Head of caudate nucleus (tissue), 42 donors: ENCODE data around the gene PSRC1.
"Not testable (repeated sequence)": the region's sequence is repeated elsewhere in the genome, so short reads cannot be mapped to it uniquely, and the experiment has no call there.

Experiments used
- DNase-seq, 42 donors: peaks; one replicate each; pipeline versions ENCODE4 v3.0.0 to v3.0.0-alpha.2; 2020 to 2021; ENCODE audit warnings: mixed read lengths in 7 of 42
- intact Hi-C: fragments of 100-400 bp; cut with DNase I; formaldehyde crosslinking; loops from one replicate; pipeline ENCODE4 v1.15.0; 2022

Gene PSRC1

DNA sequence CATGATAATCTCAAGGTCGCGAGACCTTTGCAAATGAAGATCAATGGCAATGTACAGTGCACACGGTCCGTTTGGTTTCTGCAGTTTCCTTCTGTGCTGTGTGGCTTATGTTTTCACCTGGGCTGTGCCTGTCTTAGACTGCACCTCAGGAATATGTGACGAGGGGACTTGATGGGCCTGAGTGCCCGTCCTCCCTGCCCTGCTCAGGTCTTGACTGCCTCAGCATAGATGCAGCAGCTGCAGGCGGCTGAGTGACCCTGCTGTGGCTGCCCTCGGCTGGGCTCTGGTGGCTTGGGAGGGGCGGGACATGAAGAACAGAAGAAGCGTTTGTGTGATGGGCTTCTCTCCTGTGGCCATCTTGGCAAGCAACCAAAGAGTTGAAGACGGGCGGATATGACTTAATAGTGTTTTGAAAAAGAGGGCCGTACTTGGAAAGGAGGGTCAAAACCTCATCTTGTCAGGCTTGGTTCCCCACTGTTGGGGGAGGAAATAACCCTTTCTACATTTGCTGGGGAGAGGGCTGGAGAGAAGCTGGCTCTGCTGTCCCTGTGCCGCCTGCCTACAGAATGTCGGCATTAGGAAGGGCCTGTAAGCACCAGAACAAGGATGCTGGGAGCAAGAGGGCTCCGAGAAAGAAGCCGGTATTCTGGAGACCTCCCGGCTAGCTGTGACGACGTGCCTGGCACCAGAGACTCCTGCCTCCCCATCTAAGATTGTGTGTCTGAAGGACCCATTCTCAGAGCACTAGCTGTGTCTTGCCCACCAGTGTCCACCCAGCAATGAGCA is 16.8 kb upstream of the PSRC1 start:
- intact Hi-C loops: loop anchor here (5.0 kb wide), 1 partner anchor 98 kb away; the partner anchor contains the start of gene SORT1
- DNase-seq: peak; percentile 76 to 97 (median 92)

DNA sequence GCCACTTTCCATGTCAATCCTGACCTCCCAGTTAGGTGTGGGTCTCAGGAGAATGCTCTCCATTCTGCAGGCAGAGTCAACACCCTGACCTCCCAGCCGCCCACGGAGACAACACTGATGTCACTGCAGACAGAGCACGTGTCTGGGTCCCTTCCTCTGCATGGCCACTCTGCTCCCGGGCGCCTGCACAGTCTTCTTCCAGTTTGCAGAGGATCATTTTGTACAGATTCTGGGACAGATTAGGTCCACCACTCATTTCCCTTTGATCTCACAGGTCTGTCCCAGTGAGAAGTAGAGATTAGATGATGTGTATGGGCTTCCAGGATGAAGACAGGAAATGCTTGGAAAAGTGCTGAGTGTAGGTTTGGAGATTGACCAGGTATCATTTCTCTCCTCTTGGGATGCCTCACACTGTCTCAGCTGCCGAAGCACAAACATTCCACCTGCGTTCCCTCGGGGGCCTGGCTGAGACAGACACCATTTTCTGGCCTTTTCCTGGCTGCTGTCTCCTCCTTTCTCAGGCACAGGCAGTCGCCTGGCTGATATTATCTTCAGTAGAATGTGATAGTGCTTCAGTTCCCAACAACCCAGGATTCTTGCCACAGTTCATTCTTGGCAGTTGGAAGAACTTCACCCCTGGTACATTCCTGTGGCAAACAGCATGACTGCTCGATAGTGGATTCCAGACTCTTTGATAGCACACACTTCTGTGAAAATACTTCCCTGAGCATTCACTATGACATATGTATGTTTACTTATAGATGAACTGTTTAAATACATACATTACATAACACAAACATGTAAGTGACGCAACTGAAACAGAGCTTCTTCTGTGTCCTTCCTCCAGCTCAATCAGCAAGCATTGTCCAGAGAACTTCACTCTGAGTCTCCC is 16.0 kb upstream of the PSRC1 start:
- intact Hi-C loops: no loop called here
- DNase-seq: peak; percentile 56 to 92 (median 81)

DNA sequence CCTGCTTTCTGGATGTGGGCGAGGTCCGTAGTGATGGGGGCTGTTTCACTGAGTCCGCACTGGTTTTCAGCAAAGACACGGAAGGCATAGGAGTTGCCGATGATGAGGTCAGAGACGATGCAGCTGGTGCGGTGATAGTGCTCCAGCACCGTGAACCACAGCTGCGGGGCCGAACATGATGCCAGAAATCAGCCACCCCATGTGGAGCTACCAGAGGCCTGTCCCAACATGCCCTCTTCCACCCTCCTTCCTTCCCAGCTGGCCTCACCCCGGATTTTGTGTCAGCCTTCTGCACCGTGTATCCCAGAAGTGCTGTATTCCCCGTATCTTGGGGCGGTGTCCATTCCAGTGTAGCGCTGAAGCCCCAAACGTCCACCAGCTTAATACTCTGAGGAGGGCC is 13.8 kb upstream of the PSRC1 start:
- peak in 7 of 42 donors; percentile 28 to 69 (median 53) for DNase-seq
- intact Hi-C loops: no loop called here

DNA sequence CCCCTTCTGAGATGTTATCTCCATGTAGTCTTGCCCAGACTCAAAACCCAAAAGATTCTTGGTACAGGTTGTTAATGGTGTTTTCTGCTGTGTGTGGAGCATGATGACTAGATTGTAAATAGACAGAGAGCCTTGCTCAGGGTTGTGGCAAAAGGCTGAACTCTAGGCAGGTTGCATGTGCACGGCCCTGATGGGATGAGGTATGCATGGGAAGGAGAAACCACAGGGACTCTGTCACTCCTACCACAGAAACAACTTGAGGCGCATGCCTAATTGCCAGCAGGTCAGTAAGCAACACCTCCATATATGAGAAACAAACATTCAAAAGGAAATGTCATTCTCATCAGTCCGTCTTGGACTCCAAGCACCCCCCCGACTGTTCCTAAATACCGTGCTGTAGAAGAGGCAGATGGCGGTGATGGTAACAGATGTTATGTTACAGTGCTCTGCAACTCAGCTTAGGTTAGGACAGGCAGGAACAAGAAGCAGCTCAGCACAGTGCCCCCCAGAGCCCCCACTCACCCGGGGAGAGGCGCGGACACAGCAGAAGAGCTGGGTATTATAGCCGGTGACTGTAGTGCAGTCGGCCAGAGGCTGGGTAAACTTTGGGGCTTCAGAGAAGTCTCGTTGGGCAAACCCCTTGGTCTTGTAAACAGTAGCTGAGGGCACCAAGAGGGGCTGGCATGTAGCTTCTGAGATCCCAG is 12.9 kb upstream of the PSRC1 start:
- intact Hi-C loops: no loop called here
- no peak for DNase-seq

DNA sequence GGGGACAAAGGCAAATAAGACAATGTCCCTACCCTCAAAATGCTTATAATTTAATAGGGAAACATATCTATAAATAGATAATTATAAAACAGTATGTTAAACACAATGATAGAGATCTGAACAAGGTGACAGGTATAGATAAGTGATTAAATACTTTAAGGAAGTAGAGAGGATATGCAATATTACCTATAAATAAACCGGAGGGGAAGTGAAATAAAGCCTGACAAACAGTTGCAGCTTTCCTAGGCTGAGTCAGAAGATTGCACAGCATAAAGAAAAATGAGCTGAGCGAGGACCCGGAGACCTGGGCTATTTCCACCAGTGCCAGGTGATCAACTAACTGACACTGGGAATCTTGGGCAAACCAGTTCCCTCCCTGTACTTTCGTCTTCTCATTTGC is 11.5 kb upstream of the PSRC1 start:
- DNase-seq: no peak
- intact Hi-C loops: no loop called here

DNA sequence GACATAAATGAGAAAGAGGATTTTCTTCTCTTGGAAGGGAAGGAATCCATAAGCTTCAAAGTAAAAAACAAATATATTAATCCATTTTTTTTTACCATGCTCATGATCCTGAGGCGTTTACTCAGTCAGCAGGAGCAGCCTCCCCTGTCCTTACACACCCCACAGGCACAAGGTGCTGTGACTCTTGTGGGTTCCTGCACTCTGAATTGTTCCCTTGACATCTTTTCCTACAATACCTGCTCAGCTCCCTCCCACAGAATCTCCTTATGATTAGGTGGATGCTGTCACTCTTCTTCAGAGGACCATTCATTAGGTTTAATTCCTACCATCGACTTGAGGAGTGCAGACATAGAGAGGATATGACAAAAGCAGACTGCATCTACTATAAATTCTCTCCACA is 10.1 kb upstream of the PSRC1 start:
- peak in 15 of 42 donors; percentile 43 to 87 (median 66) for DNase-seq
- intact Hi-C loops: no loop called here

DNA sequence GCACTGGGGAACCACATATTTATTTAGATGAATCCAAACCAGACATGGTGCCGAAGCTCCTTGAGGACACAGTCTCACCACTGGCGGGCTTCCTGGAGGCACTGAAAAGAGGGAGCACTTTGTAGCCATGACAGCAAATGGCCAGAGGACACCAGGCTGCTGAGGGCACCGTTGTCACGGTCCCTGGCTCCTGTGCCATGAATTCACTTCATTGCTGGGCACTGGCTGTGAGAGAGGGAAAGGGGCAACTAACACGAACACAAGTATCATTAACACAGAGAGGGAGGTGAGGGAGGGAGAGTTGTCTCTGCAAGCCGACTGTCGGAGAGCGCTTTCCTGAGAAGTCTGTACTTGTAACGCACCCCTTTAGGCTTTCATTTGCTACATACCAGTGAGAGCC is 9.4 kb upstream of the PSRC1 start:
- DNase-seq: peak in 2 of 42 donors; percentile 37 to 56
- intact Hi-C loops: no loop called here

DNA sequence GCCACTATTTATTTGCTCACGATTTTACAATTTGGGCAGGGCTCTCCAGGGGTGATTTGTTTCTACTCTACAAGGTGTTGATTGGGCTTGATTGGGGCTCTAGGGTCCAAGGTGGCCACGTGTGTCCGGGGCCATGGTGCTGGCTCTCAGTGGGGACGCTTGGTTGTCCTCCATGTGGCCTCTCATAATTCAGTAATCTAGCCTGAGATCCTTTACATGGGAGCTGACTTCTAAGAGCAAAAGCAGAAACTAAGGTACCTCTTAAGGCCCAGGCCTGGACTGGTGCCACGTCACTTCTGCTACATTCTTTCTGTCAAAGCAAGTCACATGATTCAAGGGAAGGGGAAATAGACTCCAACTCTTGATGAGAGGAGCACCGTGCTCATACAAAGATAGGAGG is 8.1 kb upstream of the PSRC1 start:
- intact Hi-C loops: no loop called here
- peak in 2 of 42 donors; percentile 58 to 64 for DNase-seq

DNA sequence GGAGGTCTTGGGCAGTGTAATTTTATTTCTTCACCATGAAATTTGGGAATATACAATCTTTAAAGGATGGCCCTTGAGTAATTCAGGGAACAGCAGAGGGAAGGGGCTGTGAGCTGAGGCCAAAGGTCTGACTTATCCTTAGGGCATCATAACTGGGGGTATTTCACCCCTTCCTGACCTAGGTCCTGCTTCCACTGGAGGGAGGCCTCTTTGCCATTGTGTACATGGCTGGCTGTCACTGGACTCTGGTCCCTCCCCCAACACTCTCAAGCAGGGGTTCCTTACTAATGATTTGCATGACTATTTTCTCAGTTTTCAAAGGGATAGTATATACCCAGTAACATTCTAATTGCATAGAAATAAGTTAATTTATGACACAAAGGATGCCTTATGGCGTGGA is 7.2 kb upstream of the PSRC1 start:
- intact Hi-C loops: no loop called here
- no peak for DNase-seq

DNA sequence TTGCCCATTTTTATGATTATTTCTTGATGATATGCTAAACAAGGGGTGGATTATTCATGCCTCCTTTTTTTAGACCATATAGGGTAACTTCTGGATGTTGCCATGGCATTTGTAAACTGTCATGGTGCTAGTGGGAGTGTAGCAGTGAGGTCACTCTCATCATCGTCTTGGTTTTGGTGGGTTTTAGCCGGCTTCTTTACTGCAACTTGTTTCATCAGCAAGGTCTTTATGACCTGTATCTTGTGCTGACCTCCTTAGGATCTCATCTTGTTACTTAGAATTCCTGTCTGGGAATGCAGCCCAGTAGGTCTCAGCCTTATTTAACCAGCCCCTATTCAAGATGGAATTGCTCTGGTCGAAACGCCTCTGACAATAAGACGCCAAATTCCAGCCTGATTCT is 3.8 kb upstream of the PSRC1 start:
- intact Hi-C loops: not testable (repeated sequence)

DNA sequence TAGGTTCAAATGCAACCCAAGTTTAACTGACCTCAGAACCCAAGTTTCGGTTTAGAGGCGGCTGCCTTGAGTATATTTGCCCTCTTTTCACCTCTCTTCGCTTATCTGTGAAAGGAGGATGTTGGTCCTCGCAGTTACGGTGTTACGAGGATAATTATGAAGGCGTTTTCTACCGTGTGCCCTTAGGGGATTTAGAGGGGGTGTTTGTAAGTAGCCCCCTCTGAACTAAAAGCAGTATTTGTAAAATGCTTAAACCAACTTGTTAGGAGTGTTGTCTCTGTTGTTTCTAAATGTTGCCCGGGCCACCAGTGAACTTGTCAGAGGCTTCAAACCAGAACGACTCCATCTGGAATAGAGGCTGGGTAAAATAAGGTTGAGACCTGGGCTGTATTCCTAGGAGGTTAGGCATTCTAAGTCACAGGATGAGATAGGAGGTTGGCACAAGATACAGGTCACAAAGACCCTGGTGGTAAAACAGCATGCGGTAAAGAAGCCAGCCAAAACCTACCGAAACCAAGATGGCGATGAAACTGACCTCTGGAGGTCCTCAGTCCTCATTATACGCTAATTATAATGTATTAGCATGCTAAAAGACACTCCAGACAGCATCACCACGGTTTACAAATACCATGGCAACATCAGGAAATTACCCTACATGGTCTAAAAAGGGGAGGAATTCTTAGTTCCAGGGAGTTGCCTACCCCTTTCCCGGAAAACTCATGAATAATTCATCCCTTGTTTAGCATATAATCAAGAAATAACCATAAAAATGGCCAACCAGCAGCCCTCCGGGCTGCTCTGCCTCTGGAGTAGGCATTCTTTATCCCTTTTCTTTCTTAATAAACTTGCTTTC is 1.0 kb upstream of the PSRC1 start:
- DNase-seq: peak in 1 of 42 donors; percentile 44
- intact Hi-C loops: loop anchor here (5.0 kb wide), 1 partner anchor 113 kb away; the partner anchor contains the start of gene SORT1

More for the DNA sequence above, 3.8 kb upstream of the PSRC1 start:
- not testable (repeated sequence) for DNase-seq

DNA sequence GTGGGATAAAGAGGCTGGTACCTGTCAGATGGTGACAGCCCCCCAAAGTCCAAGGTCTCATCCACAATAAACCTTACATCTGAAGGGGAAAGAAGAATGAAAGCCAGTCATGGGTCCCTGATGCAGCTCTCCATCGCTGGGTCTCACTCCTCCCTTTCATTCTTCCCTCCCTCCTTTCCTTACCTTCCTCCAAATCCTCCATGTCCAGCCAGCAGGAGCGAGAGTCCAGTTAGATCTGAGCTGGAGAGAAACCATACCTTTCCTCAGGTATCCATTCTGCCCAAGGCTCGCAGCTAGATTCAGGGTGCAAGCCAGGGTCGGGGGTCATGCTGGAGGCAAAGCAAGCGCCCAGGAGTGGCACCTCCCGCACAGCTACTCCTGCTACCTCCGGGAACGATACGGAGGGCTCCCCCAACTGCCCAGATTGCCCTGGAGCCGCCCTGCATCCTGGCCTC is 421 bp downstream of the PSRC1 start:
- intact Hi-C loops: loop anchor here (5.0 kb wide), 1 partner anchor 115 kb away; the partner anchor contains the start of gene SORT1
- no peak for DNase-seq

DNA sequence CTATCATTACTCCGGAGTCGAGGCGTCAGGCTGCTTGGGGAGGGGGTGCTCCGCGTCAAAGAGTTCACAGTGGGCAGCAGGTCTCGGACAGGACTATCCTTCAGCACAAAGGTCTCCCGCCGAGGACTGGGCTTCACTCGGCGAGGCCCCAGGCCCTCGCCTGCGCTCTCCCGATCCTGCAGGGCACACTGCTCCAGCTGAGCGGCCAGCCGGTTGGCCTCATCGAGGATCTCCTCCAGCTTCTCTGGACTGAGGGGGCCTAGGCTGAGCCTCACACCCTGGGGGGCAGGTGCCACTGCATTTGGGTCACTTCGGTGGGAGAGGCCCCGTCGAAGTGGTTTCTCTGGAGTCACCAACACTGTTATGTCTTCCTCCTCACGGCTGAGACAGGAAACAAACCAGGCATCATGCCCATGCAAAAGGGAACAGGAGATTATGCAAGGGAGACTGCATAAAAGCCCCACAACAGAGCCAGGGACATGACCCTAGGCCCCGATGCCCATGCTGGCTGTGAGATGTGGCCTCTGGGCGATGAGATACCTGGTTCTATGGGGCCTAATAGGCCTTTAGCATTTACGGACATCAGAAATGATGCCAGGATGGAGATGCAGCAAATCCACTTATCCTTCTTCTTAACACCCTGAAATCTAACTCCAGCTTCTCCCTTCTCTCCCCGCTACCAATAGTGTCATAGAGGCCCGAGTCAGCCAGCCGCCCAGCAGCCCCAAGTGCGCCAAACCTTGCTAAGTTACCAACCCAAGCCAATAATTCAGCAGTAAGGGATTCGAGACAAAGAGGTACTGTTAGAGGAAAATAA is 1.1 kb downstream of the PSRC1 start:
- peak in 9 of 42 donors; percentile 45 to 68 (median 55) for DNase-seq
- intact Hi-C loops: loop anchor here (5.0 kb wide), 1 partner anchor 115 kb away; the partner anchor contains the start of gene SORT1

DNA sequence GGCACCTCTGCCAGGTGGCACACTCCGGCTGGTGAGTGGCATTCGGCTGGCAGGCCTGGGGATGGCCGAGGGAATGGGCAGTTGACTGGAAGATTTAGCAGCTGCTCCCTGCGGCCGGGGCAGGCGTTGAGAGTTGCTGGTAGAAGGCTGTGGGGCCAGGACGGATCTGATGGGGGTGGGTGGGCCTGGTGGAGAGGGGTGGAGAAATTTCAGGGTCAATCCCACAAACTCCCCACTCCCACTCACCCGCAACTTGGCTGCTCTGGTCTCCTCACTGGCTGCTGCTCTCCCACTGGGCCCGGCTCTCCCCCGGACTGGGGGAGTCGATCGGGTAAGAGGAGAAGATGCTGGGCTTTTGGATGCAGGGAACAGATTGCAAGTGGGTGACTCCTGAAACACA is 2.1 kb downstream of the PSRC1 start:
- DNase-seq: peak in 1 of 42 donors; percentile 49
- intact Hi-C loops: loop anchor here (5.0 kb wide), 1 partner anchor 116 kb away; the partner anchor contains the start of gene SORT1

DNA sequence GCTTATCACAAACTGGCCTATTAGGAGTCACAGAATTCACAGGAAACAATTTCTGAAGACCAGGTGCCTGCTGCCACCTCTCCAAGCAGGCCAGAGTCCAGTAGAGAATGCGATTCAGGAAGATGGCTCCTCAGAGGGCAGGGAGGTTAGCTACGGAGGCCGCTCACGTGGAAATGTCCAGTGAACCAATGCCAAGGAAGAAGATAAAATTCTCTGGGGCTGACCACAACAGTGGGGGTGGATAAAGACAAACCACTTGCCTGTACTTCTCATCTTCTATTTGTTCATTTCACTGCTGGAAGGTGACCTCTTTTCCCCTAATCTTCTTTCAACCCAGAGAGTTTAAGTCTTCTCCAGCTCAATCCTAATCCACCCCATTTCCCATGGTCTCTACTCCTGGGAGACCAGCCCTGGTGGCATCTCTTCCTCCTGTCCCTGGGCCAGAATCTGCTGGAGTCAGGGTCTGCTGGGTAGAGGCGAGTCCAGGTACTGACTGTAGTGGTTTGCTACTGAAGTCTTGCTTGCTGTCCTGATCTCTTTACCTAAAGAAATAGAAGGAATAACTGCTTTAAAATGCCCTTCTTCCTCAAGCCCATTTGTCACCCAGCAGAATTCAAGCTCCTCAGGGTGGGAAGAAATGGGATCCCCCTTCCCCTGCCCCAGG is 3.2 kb downstream of the PSRC1 start:
- intact Hi-C loops: loop anchor here (5.0 to 10.0 kb wide), 3 partner anchors 33 to 255 kb away; partner anchors contain the start of genes GPR61 and SORT1
- no peak for DNase-seq

DNA sequence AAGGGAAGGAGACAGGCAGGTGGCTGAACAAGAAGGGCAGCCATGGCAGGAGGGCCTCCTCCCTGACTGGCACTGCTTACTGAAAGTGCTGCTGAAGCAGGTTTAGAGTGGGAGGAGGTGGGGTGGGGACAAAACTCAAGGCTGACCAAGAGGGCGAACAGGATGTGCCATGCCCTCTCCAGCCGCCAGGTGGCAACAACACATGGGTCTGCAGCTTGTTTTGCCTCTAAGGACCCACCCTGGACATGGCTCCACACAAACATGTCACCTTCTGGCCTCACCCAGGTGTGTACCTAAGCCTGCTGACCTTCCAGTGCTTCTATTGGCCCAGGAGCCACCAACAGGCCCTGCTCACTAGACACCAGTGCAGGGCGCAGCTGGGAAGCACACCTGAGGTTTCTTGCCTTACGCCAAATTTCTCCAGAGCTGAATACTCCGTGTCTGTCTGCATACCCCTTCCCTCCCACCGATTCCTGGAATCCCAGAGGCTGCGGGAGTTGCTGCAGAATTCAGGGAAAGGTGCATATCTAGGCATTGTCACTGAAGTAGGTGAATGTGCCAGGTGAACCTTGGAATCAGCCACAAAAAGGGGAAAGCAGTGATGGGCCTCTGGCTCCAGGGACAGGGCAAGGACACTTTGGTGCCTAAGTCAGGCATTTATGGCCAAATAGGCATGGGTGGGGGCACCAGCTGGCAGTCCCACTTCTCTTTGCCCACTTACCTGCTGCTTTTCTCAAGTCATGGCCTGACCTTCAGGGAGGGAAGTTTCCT is 5.3 kb downstream of the PSRC1 start:
- peak in 41 of 42 donors; percentile 66 to 95 (median 87) for DNase-seq
- intact Hi-C loops: loop anchor here (5.0 to 10.0 kb wide), 2 partner anchors 35 to 257 kb away; partner anchors contain the start of gene GPR61
